ENCODE data around the gene NYNRIN. TPM values are rescaled to one million over a fixed set of nuclear protein-coding genes. Genes with fewer than 3 reads are reported as not detected.

Gene NYNRIN
- polyA plus RNA-seq, 3 donors, result 0.18 to 0.84 (median 0.40) TPM

- no peak overlapping the region for H3K9ac ChIP-seq (ENCODE audit: insufficient read depth, low read length, poor library complexity, severe bottlenecking)
- Mint-ChIP-seq H3K9me3 (no peaks in the 10 kb centered on the region), H3K36me3 (no peaks in the 10 kb centered on the region), H3K4me1 (peaks cover 18% of the 10 kb centered on the region), H3K27ac (no peak overlapping the region), H3K27me3 (ENCODE audit: low read depth in 3 of 3) (peaks cover 5 to 10% (median 9%) of the 10 kb centered on the region in 3 donors), H3K4me3 (no peak overlapping the region)
- 71% methylated on average over 1 of the region's 3 CpGs for WGBS (ENCODE audit: insufficient coverage)
- H3K79me2 ChIP-seq (ENCODE audit: insufficient read depth, low read length), result peaks cover 7% of the 10 kb centered on the region
- peak in 1 of 3 donors; percentile 50 for DNase-seq
- no peaks in the 10 kb centered on the region for H3K36me3 ChIP-seq (replicated peaks in 1 of 2; ENCODE audit: control insufficient read depth in 1 of 2, insufficient read depth in 2 of 2, low read length in 2 of 2)
- H2AFZ ChIP-seq (ENCODE audit: insufficient read depth, low read depth, low read length, poor library complexity, severe bottlenecking), result no peak overlapping the region
- peaks cover 18 to 33% of the 10 kb centered on the region in 2 donors for H3K4me1 ChIP-seq (ENCODE audit: control insufficient read depth in 1 of 2, insufficient read depth in 2 of 2, low read length in 2 of 2)
- H3K27me3 ChIP-seq (ENCODE audit: control insufficient read depth in 2 of 2, insufficient read depth in 2 of 2, low read length in 2 of 2), result no peaks in the 10 kb centered on the region
- intact Hi-C loops (cut with micrococcal nuclease), result no loop called here
- no peak overlapping the region for H3K27ac ChIP-seq (ENCODE audit: low read depth in 1 of 2, low read length in 2 of 2)
- no peak overlapping the region for H3K4me2 ChIP-seq (replicated peaks; ENCODE audit: extremely low read depth, low read length, poor library complexity, severe bottlenecking)
- no peak overlapping the region for H3K4me3 ChIP-seq (replicated peaks in 1 of 3; ENCODE audit: low read depth in 2 of 3, low read length in 3 of 3)
- no peak for TF ChIP-seq CTCF (IDR thresholded peaks at IDR 0.05)
- H3K9me3 ChIP-seq (replicated peaks in 1 of 2; ENCODE audit: control insufficient read depth in 1 of 2, insufficient read depth in 1 of 2, low read length in 2 of 2), result no peaks in the 10 kb centered on the region
- H4K20me1 ChIP-seq (ENCODE audit: insufficient read depth, low read length), result peaks cover 3% of the 10 kb centered on the region
Measured at GRCh38 chr14:24425704-24426103, 26.9 kb downstream of the NYNRIN start.

DNA sequence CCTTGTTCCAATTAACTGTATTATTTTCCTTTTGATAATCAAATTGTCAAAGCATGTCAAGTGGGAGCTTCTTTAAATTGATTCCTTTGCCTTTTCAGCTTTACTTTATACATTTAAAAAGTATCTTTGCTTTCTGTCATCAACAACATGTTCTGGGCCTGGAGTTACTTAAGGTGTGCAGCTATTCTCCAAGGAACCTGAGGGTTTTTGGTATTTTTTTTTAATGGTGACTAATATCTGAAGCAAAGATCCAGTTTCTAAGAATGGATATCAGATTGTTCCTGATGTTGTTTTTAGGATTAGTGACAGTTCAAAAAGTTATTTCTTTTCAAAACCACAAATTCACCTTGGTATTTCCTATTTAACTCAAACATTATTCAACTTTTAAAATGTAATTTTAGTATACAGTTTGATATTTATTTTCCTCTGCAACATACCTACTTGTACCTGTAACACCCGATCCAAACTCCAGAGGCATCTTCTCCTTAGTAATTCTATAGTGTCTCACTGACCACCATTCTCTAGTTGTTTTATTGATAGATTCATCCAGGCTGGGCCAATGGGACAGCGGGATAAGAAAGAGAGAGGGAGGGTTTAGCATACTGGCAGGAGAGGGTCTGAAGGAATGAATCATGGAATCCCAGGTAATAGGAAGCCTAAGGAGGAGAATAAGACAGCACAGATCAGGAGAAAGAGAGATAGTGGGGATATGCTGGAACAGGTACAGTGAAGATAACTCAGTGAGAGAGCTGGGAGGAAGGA is 27.5 kb downstream of the NYNRIN start:
- peaks cover 14% of the 10 kb centered on the region for H3K79me2 ChIP-seq (ENCODE audit: insufficient read depth, low read length)
- intact Hi-C loops (cut with micrococcal nuclease), result no loop called here
- peaks cover 0 to 2% of the 10 kb centered on the region in 2 donors for H3K36me3 ChIP-seq (replicated peaks in 1 of 2; ENCODE audit: control insufficient read depth in 1 of 2, insufficient read depth in 2 of 2, low read length in 2 of 2)
- no peaks in the 10 kb centered on the region for H3K27me3 ChIP-seq (ENCODE audit: control insufficient read depth in 2 of 2, insufficient read depth in 2 of 2, low read length in 2 of 2)
- peaks cover 24 to 39% of the 10 kb centered on the region in 2 donors for H3K4me1 ChIP-seq (ENCODE audit: control insufficient read depth in 1 of 2, insufficient read depth in 2 of 2, low read length in 2 of 2)
- Mint-ChIP-seq H3K9me3 (no peaks in the 10 kb centered on the region), H3K4me3 (no peak overlapping the region), H3K27ac (no peak overlapping the region), H3K36me3 (peaks cover under 1 to 4% of the 10 kb centered on the region in 2 donors), H3K27me3 (ENCODE audit: low read depth in 3 of 3) (peaks cover 5 to 9% (median 9%) of the 10 kb centered on the region in 3 donors), H3K4me1 (peaks cover 24% of the 10 kb centered on the region)
- no peaks in the 10 kb centered on the region for H3K9me3 ChIP-seq (replicated peaks in 1 of 2; ENCODE audit: control insufficient read depth in 1 of 2, insufficient read depth in 1 of 2, low read length in 2 of 2)
- no peak overlapping the region for H3K4me2 ChIP-seq (replicated peaks; ENCODE audit: extremely low read depth, low read length, poor library complexity, severe bottlenecking)
- TF ChIP-seq CTCF (IDR thresholded peaks at IDR 0.05), result no peak
- H3K9ac ChIP-seq (ENCODE audit: insufficient read depth, low read length, poor library complexity, severe bottlenecking), result no peak overlapping the region
- no peak for DNase-seq
- H4K20me1 ChIP-seq (ENCODE audit: insufficient read depth, low read length), result peaks cover 10% of the 10 kb centered on the region
- H3K27ac ChIP-seq (ENCODE audit: low read depth in 1 of 2, low read length in 2 of 2), result no peak overlapping the region
- H2AFZ ChIP-seq (ENCODE audit: insufficient read depth, low read depth, low read length, poor library complexity, severe bottlenecking), result no peak overlapping the region
- H3K4me3 ChIP-seq (replicated peaks in 1 of 3; ENCODE audit: low read depth in 2 of 3, low read length in 3 of 3), result no peak overlapping the region
- WGBS (ENCODE audit: insufficient coverage), result 92% methylated on average over 1 of the region's 2 CpGs

Measured in CD14-positive monocyte (primary cell).